Measurements from ENCODE around the gene RPS19. TPM values are rescaled to one million over a fixed set of nuclear protein-coding genes. Genes with fewer than 3 reads are reported as not detected.

RPS19 gene
- total RNA-seq, 1 experiment from 2014 or later, result 1,349 TPM

DNA sequence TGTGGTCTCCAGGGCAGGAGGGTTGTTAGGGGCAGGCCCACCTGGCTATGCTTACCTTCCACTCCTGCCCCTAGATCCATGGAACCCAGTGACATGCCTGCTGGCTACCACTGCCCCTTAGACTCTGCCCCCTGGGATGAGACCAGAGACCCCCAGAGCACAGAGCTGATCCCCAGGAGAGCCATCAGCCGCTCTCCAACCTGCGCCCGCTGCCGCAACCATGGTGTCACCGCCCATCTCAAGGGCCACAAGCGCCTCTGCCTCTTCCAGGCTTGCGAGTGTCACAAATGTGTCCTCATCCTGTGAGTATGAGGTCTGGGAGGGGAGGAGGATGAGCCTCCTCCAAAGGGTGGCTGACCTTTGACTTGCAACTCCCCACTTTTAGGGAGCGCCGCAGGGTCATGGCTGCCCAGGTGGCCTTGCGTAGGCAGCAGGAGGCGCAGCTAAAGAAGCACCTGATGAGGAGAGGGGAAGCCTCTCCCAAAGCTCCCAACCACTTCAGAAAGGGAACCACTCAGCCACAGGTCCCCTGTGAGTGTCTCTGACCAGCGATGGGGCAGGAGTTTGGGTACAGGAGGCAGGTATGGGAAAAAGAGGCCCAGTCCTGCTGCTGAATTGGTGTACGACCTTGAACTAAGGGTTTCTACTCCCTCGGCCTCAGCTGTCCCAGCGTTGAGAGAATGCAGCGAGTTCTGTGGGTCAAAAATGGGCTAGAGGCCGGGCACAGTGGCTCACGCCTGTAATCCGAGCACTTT is 12.5 kb upstream of the RPS19 start:
- Histone ChIP-seq H3K4me3 (ENCODE audit: low read depth in 2 of 2, low read length in 2 of 2) (no peak overlapping the region), H3K9me3 (ENCODE audit: control insufficient read depth, insufficient read depth, low read depth, low read length) (no peaks in the 10 kb centered on the region), H3K27me3 (ENCODE audit: control insufficient read depth, insufficient read depth, low read length) (peaks cover under 1% of the 10 kb centered on the region; the same call in 1 of the 2 replicates), H3K4me1 (ENCODE audit: control insufficient read depth, insufficient read depth, low read length) (no peaks in the 10 kb centered on the region), H3K36me3 (ENCODE audit: control insufficient read depth, insufficient read depth, low read length) (no peaks in the 10 kb centered on the region), H3K27ac (ENCODE audit: low read length) (no peak overlapping the region)
- no TSS peak for BruUV-seq (replicated peaks)
- CTCF ChIA-PET, result no interaction called here
- ATAC-seq (no peak), DNase-seq (ENCODE audit: low read depth, low spot score) (no peak)
- TF ChIP-seq, protein P1, sequence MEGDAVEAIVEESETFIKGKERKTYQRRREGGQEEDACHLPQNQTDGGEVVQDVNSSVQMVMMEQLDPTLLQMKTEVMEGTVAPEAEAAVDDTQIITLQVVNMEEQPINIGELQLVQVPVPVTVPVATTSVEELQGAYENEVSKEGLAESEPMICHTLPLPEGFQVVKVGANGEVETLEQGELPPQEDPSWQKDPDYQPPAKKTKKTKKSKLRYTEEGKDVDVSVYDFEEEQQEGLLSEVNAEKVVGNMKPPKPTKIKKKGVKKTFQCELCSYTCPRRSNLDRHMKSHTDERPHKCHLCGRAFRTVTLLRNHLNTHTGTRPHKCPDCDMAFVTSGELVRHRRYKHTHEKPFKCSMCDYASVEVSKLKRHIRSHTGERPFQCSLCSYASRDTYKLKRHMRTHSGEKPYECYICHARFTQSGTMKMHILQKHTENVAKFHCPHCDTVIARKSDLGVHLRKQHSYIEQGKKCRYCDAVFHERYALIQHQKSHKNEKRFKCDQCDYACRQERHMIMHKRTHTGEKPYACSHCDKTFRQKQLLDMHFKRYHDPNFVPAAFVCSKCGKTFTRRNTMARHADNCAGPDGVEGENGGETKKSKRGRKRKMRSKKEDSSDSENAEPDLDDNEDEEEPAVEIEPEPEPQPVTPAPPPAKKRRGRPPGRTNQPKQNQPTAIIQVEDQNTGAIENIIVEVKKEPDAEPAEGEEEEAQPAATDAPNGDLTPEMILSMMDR (IDR thresholded peaks at IDR 0.05), result no peak
- TF ChIP-seq, protein P2, sequence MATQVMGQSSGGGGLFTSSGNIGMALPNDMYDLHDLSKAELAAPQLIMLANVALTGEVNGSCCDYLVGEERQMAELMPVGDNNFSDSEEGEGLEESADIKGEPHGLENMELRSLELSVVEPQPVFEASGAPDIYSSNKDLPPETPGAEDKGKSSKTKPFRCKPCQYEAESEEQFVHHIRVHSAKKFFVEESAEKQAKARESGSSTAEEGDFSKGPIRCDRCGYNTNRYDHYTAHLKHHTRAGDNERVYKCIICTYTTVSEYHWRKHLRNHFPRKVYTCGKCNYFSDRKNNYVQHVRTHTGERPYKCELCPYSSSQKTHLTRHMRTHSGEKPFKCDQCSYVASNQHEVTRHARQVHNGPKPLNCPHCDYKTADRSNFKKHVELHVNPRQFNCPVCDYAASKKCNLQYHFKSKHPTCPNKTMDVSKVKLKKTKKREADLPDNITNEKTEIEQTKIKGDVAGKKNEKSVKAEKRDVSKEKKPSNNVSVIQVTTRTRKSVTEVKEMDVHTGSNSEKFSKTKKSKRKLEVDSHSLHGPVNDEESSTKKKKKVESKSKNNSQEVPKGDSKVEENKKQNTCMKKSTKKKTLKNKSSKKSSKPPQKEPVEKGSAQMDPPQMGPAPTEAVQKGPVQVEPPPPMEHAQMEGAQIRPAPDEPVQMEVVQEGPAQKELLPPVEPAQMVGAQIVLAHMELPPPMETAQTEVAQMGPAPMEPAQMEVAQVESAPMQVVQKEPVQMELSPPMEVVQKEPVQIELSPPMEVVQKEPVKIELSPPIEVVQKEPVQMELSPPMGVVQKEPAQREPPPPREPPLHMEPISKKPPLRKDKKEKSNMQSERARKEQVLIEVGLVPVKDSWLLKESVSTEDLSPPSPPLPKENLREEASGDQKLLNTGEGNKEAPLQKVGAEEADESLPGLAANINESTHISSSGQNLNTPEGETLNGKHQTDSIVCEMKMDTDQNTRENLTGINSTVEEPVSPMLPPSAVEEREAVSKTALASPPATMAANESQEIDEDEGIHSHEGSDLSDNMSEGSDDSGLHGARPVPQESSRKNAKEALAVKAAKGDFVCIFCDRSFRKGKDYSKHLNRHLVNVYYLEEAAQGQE (IDR thresholded peaks at IDR 0.05; ENCODE audit: insufficient read depth in 1 of 2, low read depth in 2 of 2, low read length in 1 of 2), result no peak
- TF ChIP-seq POLR2AphosphoS5 (IDR thresholded peaks at IDR 0.05; ENCODE audit: low read depth, low read length), result no peak
- no peak for TF ChIP-seq TCF7L2 (IDR thresholded peaks at IDR 0.05; ENCODE audit: low read depth, low read length)
- no peak for TF ChIP-seq SIN3A (IDR thresholded peaks at IDR 0.05; ENCODE audit: borderline replicate concordance, insufficient read depth, low read depth, low read length)
- POLR2A ChIA-PET, result no interaction called here
- intact Hi-C loops (cut with micrococcal nuclease; ENCODE audit: unreplicated experiment), result no loop called here
- in situ Hi-C loops (cut with HindIII; ENCODE audit: low pct_unique_long_range_greater_than_20kb, low sequenced_read_pairs), result no loop called here

DNA sequence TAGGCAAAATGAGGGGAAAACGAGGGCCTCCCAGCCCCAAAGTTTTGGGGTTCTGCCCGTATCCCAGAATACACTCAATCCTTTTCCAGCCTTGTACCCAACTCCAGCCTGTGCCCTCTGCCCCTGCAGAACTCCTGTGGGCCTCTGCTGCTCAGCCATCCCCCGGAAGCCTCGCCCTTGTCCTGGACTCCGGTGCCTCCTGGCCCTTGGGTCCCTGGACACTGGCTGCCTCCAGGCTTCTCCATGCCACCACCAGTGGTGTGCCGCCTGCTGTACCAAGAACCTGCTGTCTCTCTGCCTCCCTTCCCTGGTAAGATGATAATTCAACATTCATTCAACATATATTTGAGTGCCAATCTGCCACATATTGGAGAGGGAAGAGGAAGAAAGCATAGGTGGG is 11.4 kb upstream of the RPS19 start:
- H3K9me3 ChIP-seq (ENCODE audit: control insufficient read depth, insufficient read depth, low read depth, low read length), result no peaks in the 10 kb centered on the region
- no peak overlapping the region for H3K4me3 ChIP-seq (ENCODE audit: low read depth in 2 of 2, low read length in 2 of 2)
- TF ChIP-seq TCF7L2 (IDR thresholded peaks at IDR 0.05; ENCODE audit: low read depth, low read length) (no peak), POLR2AphosphoS5 (IDR thresholded peaks at IDR 0.05; ENCODE audit: low read depth, low read length) (no peak), SIN3A (IDR thresholded peaks at IDR 0.05; ENCODE audit: borderline replicate concordance, insufficient read depth, low read depth, low read length) (no peak)
- TF ChIP-seq, protein P2 (IDR thresholded peaks at IDR 0.05; ENCODE audit: insufficient read depth in 1 of 2, low read depth in 2 of 2, low read length in 1 of 2), result no peak
- TF ChIP-seq, protein P1 (IDR thresholded peaks at IDR 0.05), result no peak
- no peak for DNase-seq (ENCODE audit: low read depth, low spot score)
- intact Hi-C loops (cut with micrococcal nuclease; ENCODE audit: unreplicated experiment) (no loop called here), in situ Hi-C loops (cut with HindIII; ENCODE audit: low pct_unique_long_range_greater_than_20kb, low sequenced_read_pairs) (no loop called here)
- no peak overlapping the region for H3K27ac ChIP-seq (ENCODE audit: low read length)
- no TSS peak for BruUV-seq (replicated peaks)
- peaks cover 7% of the 10 kb centered on the region for H3K27me3 ChIP-seq (ENCODE audit: control insufficient read depth, insufficient read depth, low read length)
- POLR2A ChIA-PET, result no interaction called here
- ATAC-seq, result no peak
- H3K4me1 ChIP-seq (ENCODE audit: control insufficient read depth, insufficient read depth, low read length), result no peaks in the 10 kb centered on the region
- H3K36me3 ChIP-seq (ENCODE audit: control insufficient read depth, insufficient read depth, low read length), result no peaks in the 10 kb centered on the region
- CTCF ChIA-PET, result no interaction called here
